Loucy (cell line): ENCODE data around the gene IL1RAPL2.

Source experiments
- EZH2phosphoT487 ChIP-seq: fragments of 200-600 bp; IDR thresholded peaks from 2 replicates; pipeline ENCODE4 v1.6.1; 2018; ENCODE audit warnings: antibody characterized with exemption, mild to moderate bottlenecking, moderate library complexity, borderline replicate concordance
- TF ChIP-seq, protein P1 (sequence below): fragments of 200-600 bp; sonication (generic); conservative IDR thresholded peaks from 2 replicates; pipeline ENCODE4 v1.5.1; 2014; ENCODE audit warnings: mild to moderate bottlenecking, antibody characterized with exemption, low read length

DNA sequence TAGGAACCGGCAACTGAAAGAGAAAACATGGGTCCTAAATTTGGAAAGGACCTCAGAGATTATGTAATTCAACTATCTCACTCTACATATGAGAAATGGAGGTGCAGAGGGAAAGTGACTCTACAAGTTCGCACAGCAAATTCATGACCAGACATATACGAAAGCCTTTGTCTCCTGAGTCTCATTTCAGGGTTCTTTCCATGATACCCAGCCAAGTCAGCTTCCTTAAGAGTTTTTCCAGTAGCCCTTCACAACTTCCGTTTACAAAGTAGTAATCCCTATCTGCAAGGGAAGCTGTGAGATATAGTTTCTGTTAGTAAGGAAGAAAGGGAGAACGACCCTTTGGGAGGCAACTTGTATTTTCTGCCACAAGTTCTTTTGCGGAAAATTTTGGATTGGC is 543.9 kb downstream of the IL1RAPL2 start:
- TF ChIP-seq, protein P1, sequence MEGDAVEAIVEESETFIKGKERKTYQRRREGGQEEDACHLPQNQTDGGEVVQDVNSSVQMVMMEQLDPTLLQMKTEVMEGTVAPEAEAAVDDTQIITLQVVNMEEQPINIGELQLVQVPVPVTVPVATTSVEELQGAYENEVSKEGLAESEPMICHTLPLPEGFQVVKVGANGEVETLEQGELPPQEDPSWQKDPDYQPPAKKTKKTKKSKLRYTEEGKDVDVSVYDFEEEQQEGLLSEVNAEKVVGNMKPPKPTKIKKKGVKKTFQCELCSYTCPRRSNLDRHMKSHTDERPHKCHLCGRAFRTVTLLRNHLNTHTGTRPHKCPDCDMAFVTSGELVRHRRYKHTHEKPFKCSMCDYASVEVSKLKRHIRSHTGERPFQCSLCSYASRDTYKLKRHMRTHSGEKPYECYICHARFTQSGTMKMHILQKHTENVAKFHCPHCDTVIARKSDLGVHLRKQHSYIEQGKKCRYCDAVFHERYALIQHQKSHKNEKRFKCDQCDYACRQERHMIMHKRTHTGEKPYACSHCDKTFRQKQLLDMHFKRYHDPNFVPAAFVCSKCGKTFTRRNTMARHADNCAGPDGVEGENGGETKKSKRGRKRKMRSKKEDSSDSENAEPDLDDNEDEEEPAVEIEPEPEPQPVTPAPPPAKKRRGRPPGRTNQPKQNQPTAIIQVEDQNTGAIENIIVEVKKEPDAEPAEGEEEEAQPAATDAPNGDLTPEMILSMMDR = no peak
- no peak for TF ChIP-seq EZH2phosphoT487
